NB4 (cell line): ENCODE measurements around the gene PSMD3.

Experiments
- CTCF ChIP-seq: IDR thresholded peaks from one replicate; pipeline ENCODE4 v1.5.1; 2012; ENCODE audit warnings: low read depth, low read length
- MAX ChIP-seq: IDR thresholded peaks from 2 replicates; pipeline ENCODE4 v1.6.1; 2011; ENCODE audit warnings: low read depth, low read length
- POLR2A ChIP-seq: IDR thresholded peaks from 2 replicates; pipeline ENCODE4 v1.6.1; 2011; ENCODE audit warnings: mild to moderate bottlenecking; ENCODE audit not compliant: insufficient read length; ENCODE audit errors: extremely low read depth

GRCh38 chr17:39949028-39949427, 31.6 kb upstream of the PSMD3 start:
- TF ChIP-seq CTCF: no peak
- no peak for TF ChIP-seq POLR2A
- TF ChIP-seq MAX: no peak
